Immature natural killer cell (primary cell): ENCODE data around the gene FIBCD1. TPM values are rescaled to one million over a fixed set of nuclear protein-coding genes. Genes with fewer than 3 reads are reported as not detected.

Experiments used
- DNase-seq, 3 donors: peaks; one replicate each; pipeline ENCODE4 v3.0.0; 2022; ENCODE audit warnings: mixed read lengths in 1 of 3
- H3K27ac Mint-ChIP-seq, 6 donors: one replicate each; pipeline ENCODE4 v1.8.0; 2020; ENCODE audit warnings: mixed read lengths in 6 of 6, mild to moderate bottlenecking in 5 of 6, inconsistent platforms in 4 of 6, moderate library complexity in 3 of 6
- H3K27me3 Mint-ChIP-seq, 3 donors: one replicate each; pipeline ENCODE4 v1.8.0; 2020 to 2021; ENCODE audit warnings: low read depth in 3 of 3, mild to moderate bottlenecking in 3 of 3, mixed read lengths in 3 of 3, moderate library complexity in 3 of 3, inconsistent platforms in 1 of 3
- H3K36me3 Mint-ChIP-seq, 3 donors: one replicate each; pipeline ENCODE4 v1.8.0; 2020; ENCODE audit warnings: mixed read lengths in 3 of 3, inconsistent platforms in 2 of 3, mild to moderate bottlenecking in 2 of 3
- H3K4me1 Mint-ChIP-seq, 2 donors: one replicate each; pipeline ENCODE4 v1.8.0; 2020; ENCODE audit warnings: inconsistent platforms in 2 of 2, mild to moderate bottlenecking in 2 of 2, mixed read lengths in 2 of 2, moderate library complexity in 1 of 2
- H3K4me3 Mint-ChIP-seq, 5 donors: one replicate each; pipeline ENCODE4 v1.8.0; 2020; ENCODE audit warnings: mild to moderate bottlenecking in 5 of 5, mixed read lengths in 5 of 5, inconsistent platforms in 3 of 5, moderate library complexity in 3 of 5
- H3K9me3 Mint-ChIP-seq, 6 donors: one replicate each; pipeline ENCODE4 v1.8.0; 2020; ENCODE audit warnings: mild to moderate bottlenecking in 6 of 6, mixed read lengths in 6 of 6, inconsistent platforms in 4 of 6, moderate library complexity in 3 of 6
- polyA plus RNA-seq, 3 donors: library from polyadenylated mRNA; unstranded; fragments of 300-500 nt; fragmentation: Illumina TruSeq; gene quantifications; one replicate each; pipeline ENCODE4 v1.2.3, GENCODE V29; 2021

The FIBCD1 gene
- polyA plus RNA-seq, 3 donors from 2014 or later = not detected

GRCh38 chr9:130884111-130884531, 54.9 kb downstream of the FIBCD1 start:
- Mint-ChIP-seq H3K4me3 (no peak overlapping the region), H3K27ac (no peak overlapping the region), H3K9me3 (no peaks in the 10 kb centered on the region), H3K27me3 (peaks cover 0 to 2% (median 0%) of the 10 kb centered on the region in 3 donors), H3K4me1 (no peaks in the 10 kb centered on the region), H3K36me3 (peaks cover 15 to 38% (median 18%) of the 10 kb centered on the region in 3 donors)
- DNase-seq = no peak

- Mint-ChIP-seq H3K4me3 (no peak overlapping the region), H3K36me3 (peaks cover 15 to 35% (median 16%) of the 10 kb centered on the region in 3 donors), H3K4me1 (no peaks in the 10 kb centered on the region), H3K27ac (no peak overlapping the region), H3K9me3 (no peaks in the 10 kb centered on the region), H3K27me3 (peaks cover 0 to 2% (median 0%) of the 10 kb centered on the region in 3 donors)
- DNase-seq = no peak
Measured at GRCh38 chr9:130883479-130883878, 55.6 kb downstream of the FIBCD1 start.

- H3K4me3 Mint-ChIP-seq = no peak overlapping the region
Measured at GRCh38 chr9:130882696-130883225, 56.3 kb downstream of the FIBCD1 start.

DNA sequence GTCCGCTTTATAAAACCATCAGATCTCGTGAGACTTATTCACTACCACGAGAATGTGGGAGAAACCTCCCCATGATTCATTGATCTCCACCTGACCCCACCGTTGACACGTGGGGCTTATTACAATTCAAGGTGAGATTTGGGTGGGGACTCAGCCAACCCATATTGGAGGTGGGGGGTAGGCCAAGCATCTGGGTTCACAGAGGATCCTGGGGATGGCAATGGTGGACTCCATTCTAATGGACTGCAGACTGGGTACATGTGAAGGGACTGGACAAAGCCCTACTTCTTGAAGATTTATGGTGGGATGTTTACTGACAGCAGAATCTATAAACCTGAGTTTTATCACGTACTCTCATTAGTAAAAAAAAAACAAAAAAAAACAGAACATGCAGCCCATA, 57.5 kb downstream of the FIBCD1 start:
- no peak overlapping the region for H3K4me3 Mint-ChIP-seq
- no peaks in the 10 kb centered on the region for H3K4me1 Mint-ChIP-seq
- H3K9me3 Mint-ChIP-seq = no peaks in the 10 kb centered on the region
- no peak overlapping the region for H3K27ac Mint-ChIP-seq
- H3K27me3 Mint-ChIP-seq = peaks cover 0 to 2% (median 0%) of the 10 kb centered on the region in 3 donors
- DNase-seq = no peak
- peaks cover 10 to 27% (median 14%) of the 10 kb centered on the region in 3 donors for H3K36me3 Mint-ChIP-seq

More at GRCh38 chr9:130882696-130883225, 56.3 kb downstream of the FIBCD1 start:
- H3K36me3 Mint-ChIP-seq = peaks cover 15 to 31% (median 15%) of the 10 kb centered on the region in 3 donors
- no peak overlapping the region for H3K27ac Mint-ChIP-seq
- peaks cover 0 to 2% (median 0%) of the 10 kb centered on the region in 3 donors for H3K27me3 Mint-ChIP-seq
- no peaks in the 10 kb centered on the region for H3K4me1 Mint-ChIP-seq
- DNase-seq = no peak
- no peaks in the 10 kb centered on the region for H3K9me3 Mint-ChIP-seq

GRCh38 chr9:130880599-130881220, 58.3 kb downstream of the FIBCD1 start:
- no peaks in the 10 kb centered on the region for H3K9me3 Mint-ChIP-seq
- peaks cover 0 to 2% (median 0%) of the 10 kb centered on the region in 3 donors for H3K27me3 Mint-ChIP-seq
- no peak overlapping the region for H3K4me3 Mint-ChIP-seq
- DNase-seq = no peak
- H3K4me1 Mint-ChIP-seq = no peaks in the 10 kb centered on the region
- no peak overlapping the region for H3K27ac Mint-ChIP-seq
- peaks cover 10 to 27% (median 14%) of the 10 kb centered on the region in 3 donors for H3K36me3 Mint-ChIP-seq

DNA sequence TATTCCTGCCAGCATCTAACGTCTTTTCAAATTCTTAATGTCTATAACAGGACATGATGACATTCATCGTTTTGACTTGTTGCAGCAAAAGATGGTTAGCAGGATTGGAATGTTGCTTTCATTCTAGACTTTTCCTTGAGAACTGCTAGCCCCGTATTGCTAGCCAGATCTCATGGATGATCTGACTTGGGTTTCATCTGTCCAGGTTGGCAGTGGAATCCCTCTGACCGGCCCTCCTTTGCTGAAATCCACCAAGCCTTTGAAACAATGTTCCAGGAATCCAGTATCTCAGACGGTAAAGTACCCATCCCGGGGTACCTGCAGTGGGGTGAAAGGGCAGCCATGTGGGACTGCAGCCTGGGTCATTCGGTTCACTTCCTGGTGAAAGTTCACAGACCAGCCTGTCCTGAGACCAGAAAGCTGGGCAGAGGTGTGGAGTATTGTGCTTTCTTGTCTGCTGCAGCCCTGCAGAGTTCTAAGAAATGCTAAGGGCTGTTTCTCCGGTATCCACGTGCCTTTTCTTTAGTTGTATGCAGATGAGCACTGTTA, 59.1 kb downstream of the FIBCD1 start:
- no peak for DNase-seq
- Mint-ChIP-seq H3K4me1 (no peaks in the 10 kb centered on the region), H3K36me3 (peaks cover 11 to 30% (median 14%) of the 10 kb centered on the region in 3 donors), H3K27me3 (peaks cover 1 to 2% (median 2%) of the 10 kb centered on the region in 3 donors), H3K9me3 (no peaks in the 10 kb centered on the region), H3K4me3 (no peak overlapping the region), H3K27ac (no peak overlapping the region)

GRCh38 chr9:130878295-130878694, 60.8 kb downstream of the FIBCD1 start:
- Mint-ChIP-seq H3K36me3 (peaks cover 13 to 36% (median 18%) of the 10 kb centered on the region in 3 donors), H3K4me1 (no peaks in the 10 kb centered on the region), H3K9me3 (no peaks in the 10 kb centered on the region), H3K27ac (no peak overlapping the region), H3K4me3 (no peak overlapping the region), H3K27me3 (peaks cover 2% of the 10 kb centered on the region in 3 donors)
- DNase-seq = no peak

GRCh38 chr9:130877300-130877699, 61.7 kb downstream of the FIBCD1 start:
- Mint-ChIP-seq H3K9me3 (no peaks in the 10 kb centered on the region), H3K4me3 (no peak overlapping the region), H3K27ac (no peak overlapping the region), H3K36me3 (peaks cover 18 to 43% (median 23%) of the 10 kb centered on the region in 3 donors), H3K27me3 (peaks cover 2% of the 10 kb centered on the region in 3 donors), H3K4me1 (no peaks in the 10 kb centered on the region)
- DNase-seq = no peak

- Mint-ChIP-seq H3K27ac (no peak overlapping the region), H3K9me3 (no peaks in the 10 kb centered on the region), H3K27me3 (peaks cover 0 to 3% (median 2%) of the 10 kb centered on the region in 3 donors), H3K36me3 (peaks cover 18 to 40% (median 18%) of the 10 kb centered on the region in 3 donors), H3K4me1 (no peaks in the 10 kb centered on the region), H3K4me3 (no peak overlapping the region)
- no peak for DNase-seq
Measured at GRCh38 chr9:130874783-130875182, 64.3 kb downstream of the FIBCD1 start.

DNA sequence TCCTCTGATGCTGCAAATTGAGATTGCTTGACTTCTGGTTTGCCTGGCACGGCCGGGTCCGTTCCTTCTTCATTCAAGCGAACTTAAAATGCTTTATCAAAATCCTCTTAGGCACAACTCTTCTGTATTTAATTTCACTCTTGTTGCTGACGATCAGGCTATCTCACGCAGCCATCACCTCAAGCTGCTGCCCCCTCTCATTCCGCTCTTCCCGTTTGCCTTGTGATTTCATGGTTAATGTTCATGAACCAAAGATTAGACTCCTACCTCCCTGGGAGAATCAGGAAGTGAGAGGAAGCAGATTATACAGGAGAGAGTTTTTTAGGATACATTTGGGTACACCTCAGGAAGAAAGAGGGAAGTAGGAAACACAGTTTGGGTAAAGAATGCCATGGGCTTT, 65.1 kb downstream of the FIBCD1 start:
- no peak overlapping the region for H3K4me3 Mint-ChIP-seq
- H3K9me3 Mint-ChIP-seq = no peaks in the 10 kb centered on the region
- H3K36me3 Mint-ChIP-seq = peaks cover 18 to 33% (median 18%) of the 10 kb centered on the region in 3 donors
- H3K27me3 Mint-ChIP-seq = peaks cover 0 to 3% (median 2%) of the 10 kb centered on the region in 3 donors
- no peaks in the 10 kb centered on the region for H3K4me1 Mint-ChIP-seq
- H3K27ac Mint-ChIP-seq = peak overlapping the region in 1 of 6 donors; percentile 15
- no peak for DNase-seq

DNA sequence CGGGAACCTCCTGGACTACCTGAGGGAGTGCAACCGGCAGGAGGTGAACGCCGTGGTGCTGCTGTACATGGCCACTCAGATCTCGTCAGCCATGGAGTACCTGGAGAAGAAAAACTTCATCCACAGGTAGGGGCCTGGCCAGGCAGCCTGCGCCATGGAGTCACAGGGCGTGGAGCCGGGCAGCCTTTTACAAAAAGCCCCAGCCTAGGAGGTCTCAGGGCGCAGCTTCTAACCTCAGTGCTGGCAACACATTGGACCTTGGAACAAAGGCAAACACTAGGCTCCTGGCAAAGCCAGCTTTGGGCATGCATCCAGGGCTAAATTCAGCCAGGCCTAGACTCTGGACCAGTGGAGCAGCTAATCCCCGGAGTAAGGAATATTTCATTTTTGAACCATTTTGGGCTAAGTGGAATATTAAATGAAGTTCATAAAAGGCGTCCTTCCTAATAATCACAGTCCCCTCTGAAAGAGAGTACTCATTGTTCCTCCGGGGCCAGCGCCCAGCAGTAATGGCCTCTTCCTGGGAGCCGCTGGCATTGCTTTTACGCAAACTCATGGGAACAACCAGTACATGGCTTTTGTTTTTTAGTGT, 66.0 kb downstream of the FIBCD1 start:
- Mint-ChIP-seq H3K9me3 (no peaks in the 10 kb centered on the region), H3K36me3 (peaks cover 18 to 33% (median 18%) of the 10 kb centered on the region in 3 donors), H3K27me3 (peaks cover 0 to 3% (median 2%) of the 10 kb centered on the region in 3 donors), H3K4me1 (no peaks in the 10 kb centered on the region), H3K27ac (no peak overlapping the region), H3K4me3 (no peak overlapping the region)
- no peak for DNase-seq

DNA sequence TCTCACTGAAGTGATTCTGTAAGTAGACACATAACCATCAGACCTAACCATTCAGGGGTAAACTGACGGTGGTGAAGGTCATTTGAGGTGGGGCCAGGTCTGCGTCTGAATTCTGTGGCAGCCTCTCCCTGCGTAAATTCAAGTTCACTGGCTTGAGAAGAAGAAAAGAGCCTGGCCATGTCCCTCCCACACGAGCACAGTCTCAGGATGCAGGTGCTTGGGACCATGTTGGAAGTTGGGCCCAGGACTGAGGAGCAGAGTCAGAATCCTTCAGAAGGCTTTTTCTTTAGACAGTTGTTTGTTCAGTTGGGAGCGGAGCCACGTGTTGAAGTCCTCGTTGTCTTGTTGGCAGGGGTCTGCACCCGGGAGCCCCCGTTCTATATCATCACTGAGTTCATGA, 66.5 kb downstream of the FIBCD1 start:
- Mint-ChIP-seq H3K27me3 (peaks cover 0 to 3% (median 2%) of the 10 kb centered on the region in 3 donors), H3K27ac (no peak overlapping the region), H3K9me3 (no peaks in the 10 kb centered on the region), H3K36me3 (peaks cover 18 to 33% (median 18%) of the 10 kb centered on the region in 3 donors), H3K4me1 (no peaks in the 10 kb centered on the region), H3K4me3 (no peak overlapping the region)
- DNase-seq = no peak

GRCh38 chr9:130872093-130872492, 67.0 kb downstream of the FIBCD1 start:
- Mint-ChIP-seq H3K36me3 (peaks cover 16 to 32% (median 18%) of the 10 kb centered on the region in 3 donors), H3K27ac (no peak overlapping the region), H3K4me3 (no peak overlapping the region), H3K27me3 (peaks cover 0 to 3% (median 2%) of the 10 kb centered on the region in 3 donors), H3K4me1 (no peaks in the 10 kb centered on the region), H3K9me3 (no peaks in the 10 kb centered on the region)
- DNase-seq = no peak
